GM12801 (cell line): ENCODE measurements around the gene LSM12.

Experiments used
- TF ChIP-seq, protein P1 (sequence below): IDR thresholded peaks from one replicate; pipeline ENCODE4 v1.5.1; 2011; ENCODE audit warnings: control low read depth; ENCODE audit not compliant: insufficient read length; ENCODE audit errors: extremely low read depth

Gene LSM12

DNA sequence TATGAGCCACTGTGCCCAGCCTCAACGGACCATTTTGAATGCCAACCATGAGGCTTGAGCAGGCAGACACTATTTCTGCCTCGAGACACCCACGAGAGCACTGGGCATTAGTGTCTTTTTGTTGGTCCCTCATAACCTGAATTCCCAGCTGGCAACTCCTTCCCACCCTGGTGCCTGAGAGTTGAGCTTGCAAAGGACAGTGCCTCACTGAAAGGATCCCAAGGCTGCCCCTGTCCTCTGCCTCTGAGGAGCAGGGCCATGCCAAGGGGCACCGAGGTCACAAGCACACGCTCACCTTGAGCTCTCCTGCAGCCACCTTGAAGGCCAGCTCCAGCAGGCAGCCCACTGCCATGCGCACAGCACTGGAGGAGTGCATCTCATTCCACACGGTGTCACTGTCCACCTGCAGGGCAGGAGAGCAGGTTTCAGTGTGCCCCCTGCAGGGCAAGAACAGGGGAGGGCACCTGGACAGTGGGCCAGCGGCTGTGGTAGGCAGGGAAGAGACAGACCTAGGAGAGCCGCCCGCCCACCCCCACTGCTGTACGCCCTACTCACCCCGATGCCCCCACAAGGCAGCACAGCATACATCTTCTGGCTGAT lies 16.9 kb upstream of the LSM12 start:
- TF ChIP-seq, protein P1, sequence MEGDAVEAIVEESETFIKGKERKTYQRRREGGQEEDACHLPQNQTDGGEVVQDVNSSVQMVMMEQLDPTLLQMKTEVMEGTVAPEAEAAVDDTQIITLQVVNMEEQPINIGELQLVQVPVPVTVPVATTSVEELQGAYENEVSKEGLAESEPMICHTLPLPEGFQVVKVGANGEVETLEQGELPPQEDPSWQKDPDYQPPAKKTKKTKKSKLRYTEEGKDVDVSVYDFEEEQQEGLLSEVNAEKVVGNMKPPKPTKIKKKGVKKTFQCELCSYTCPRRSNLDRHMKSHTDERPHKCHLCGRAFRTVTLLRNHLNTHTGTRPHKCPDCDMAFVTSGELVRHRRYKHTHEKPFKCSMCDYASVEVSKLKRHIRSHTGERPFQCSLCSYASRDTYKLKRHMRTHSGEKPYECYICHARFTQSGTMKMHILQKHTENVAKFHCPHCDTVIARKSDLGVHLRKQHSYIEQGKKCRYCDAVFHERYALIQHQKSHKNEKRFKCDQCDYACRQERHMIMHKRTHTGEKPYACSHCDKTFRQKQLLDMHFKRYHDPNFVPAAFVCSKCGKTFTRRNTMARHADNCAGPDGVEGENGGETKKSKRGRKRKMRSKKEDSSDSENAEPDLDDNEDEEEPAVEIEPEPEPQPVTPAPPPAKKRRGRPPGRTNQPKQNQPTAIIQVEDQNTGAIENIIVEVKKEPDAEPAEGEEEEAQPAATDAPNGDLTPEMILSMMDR, result no peak

DNA sequence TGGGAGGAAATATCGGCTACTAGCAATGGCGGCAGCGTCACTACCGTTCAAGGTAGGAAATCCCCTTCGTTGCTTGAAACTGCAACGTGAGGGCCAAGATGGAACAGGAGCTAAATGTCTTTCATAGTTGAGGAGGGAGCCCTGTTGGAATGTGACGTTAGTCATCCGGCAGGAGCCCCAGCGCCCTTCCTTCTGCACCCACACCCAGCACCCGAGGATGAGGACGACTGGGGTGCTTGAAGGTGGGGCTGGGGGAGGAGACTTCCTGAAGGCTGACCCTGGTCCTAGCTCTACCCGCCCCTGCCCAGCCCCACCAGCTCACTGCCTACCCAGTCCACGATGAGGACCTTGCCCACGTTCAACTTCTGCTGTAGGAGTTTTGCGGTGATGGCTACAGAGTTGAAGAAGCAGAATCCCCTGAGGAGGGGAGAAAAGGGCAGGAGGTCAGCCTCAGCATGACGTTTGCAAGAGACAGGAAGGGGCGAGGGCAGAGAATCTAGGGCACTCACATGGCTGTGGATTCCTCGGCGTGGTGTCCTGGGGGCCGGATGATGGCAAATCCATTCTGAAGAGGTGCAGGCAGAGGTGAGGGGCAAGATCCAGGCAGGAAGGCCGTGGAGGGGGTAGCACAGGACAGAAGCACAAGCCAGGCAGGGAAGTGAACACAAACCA lies 15.9 kb upstream of the LSM12 start:
- TF ChIP-seq, protein P1, result no peak

DNA sequence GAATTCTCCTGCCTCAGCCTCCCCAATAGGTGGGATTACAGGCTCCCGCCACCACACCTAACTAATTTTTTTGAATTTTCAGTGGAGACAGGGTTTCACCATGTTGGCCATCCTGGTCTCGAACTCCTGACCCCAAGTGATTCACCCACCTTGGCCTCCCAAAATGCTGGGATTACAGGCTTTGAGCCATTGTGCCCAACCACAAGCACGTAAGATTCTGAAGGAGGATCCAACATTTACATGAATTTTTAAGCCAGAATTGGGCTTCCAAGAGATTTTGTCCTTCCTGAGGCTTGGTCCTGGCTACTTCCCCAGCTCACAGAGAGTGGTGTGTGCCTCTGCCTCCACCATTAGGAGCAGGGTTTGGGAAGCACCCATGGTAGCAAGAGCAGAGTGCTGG lies 15.2 kb upstream of the LSM12 start:
- TF ChIP-seq, protein P1, result no peak

DNA sequence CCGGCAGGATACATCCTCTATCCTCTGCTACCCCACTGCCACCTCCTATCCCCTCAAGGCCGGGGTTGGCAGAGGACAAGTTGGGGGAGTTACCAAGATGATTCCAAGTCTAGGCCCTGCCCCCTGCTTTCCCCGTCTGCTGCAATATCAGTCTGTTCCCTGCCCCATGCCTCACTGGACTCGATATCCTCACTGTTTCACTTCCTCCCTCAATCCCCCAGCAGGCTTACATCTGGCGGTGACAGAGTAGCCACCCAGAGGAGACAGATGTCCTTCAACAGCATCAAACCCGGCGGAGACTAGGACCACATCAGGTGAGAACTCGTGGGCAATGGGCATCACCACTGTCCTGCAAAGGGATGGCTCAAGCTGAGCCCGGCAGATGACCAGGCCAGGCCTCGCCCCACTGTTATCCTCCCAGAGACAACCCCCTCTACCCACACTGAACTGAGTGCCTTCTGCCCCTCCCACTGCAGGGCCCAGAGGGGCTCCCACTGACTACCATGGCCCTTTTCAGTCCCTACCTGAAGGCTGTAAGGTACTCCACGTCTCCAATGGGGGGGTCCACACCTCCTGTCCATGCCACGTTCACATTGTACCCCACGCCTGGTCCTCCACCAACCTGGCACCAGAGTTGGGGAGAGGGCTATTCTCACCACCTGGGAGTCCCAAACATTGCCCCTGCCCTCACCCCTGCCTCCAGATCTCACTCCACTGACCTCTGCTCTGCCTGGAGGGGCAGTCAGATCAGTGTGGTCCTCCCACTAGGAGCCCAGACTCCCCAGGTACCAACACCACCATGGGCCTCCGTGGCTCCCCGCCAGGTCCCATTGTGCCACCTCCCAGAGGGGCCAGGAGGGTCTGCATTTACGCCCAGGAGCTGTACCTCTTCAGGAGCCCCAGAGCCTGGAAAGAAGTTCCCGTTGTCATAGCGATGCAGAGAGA lies 13.7 kb upstream of the LSM12 start:
- TF ChIP-seq, protein P1, result no peak

DNA sequence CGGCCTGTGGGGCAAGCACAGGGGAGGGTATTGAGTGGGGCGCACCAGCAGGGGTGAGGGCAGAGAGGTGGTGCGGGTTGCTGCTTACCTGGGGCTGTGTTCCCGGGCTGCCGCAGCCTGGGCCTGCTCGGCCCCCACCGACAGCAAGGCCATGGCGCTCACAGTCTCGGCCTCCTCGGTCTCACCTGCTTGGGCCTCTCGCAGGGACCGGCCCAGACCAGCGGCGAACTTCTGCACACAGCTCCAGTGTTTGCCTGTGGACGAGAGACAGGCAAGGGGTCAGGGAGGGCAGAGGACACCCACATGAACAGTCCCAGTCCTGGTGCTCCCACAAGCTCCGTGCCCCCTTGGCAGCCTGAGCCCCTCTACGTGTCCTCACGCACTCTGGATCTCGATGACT lies 11.9 kb upstream of the LSM12 start:
- TF ChIP-seq, protein P1, result no peak

DNA sequence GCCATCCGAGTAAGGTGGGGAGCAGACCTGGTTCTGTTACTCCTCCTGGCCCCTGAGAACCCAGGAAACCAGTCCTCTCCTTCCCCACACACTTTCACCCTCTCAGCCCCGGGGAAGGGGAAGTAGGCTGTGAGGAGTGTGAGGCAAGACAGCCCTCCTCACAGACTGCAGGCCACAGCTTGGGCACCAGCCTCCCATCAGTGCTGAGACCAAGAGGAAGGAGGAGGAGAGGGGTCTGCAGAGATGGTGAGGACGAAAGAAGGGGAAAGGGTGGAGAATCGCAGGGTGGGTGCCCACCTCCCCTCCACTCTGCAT lies 11.1 kb upstream of the LSM12 start:
- TF ChIP-seq, protein P1, result no peak
